Stimulated activated CD4-positive, alpha-beta T cell treated with anti-CD3 and anti-CD28 coated beads, Interleukin-12 subunit alpha, Interleukin-12 subunit beta, amount 100 ng/mL, for 48 hours (primary cell): ENCODE results near the gene UBE2H.
"Not testable (repeated sequence)": the region's sequence is repeated elsewhere in the genome, so short reads cannot be mapped to it uniquely, and the experiment has no call there.

Source experiments
- DNase-seq, 3 donors: peaks; one replicate each; pipeline ENCODE4 v3.0.0-alpha.2; 2020; ENCODE audit warnings: low read depth in 2 of 3, low spot score in 1 of 3

The UBE2H gene

DNA sequence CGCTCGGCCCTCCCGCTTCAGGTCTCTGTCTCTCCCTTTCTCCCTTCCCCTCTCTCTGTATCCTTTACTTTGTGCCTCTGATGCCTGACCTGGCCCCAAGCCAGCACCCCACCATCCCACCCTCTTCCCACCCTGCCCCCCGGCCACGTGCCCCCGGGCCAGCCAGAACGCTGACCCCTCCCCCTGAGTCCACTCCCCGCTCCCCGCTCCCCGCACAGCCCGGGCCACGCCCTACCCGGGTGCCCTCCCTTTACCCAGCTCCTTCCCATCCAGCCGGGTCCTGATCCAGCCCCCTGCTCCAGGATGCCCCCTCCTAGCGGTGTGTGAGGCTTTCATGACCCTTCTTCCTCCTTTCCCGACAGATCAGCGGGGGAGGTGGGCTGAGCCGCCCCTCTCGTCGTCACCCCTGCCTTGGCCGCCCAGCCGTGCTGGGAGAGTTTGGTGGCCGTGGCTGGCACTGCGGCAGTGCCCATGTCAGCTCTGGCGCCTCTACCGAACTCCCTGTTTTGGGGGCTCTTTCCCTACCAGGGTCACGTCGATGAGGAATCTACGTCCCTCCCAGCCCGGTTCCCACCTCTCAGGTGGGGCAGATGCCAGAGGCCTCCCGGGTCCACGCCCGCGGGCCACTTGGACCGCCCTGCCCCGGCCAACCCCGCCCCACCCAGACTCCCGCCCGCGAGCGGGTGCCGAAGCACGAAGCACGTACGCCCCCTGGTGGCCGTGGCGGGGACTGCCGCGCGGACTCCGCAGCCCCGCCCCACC is 127.4 kb downstream of the UBE2H start:
- DNase-seq = peak; percentile 73 to 95 (median 89)

DNA sequence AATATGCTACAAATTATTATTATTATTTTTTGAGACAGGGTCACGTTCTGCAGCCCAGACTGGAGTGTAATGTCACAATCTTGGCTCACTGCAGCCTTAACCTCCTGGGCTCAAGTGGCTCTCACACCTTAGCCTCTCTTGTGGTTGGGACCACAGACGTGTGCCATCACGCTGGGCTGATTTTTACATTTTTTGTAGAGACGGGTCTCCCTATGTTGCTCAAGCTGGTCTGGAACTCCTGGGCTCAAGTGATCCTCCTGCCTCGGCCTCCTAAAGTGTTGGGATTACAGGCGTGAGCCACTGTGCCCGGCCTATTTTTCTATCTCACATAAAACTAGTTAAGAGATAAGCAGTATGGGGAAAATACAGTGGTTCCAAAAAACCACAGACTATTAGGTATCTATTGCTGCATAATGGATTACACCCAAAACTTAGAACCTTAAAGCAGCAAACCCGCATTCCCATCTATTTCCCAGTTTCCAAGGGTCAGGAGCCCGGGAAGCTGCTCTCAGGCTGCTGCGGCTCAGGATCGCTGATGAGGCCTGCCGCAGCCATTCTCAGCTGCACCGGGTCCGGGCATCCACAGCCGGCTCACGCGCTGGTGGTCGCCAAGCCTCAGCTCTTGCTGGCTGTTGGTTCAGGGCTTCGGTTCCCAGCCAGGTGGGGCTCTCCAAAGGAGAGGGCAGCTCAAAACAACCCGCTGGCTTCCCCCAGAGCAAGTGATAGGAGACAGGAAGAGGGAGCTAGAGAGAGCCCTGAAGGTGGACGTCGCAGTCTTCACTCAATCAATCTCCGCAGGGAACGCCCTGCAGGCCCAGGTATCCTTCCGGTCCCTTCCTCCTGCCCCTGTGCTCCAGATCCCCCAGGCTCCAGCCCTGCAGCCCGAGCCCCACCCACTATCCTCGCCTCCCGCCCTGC is 128.2 kb downstream of the UBE2H start:
- DNase-seq = peak in 2 of 3 donors; percentile 15 to 27

- not testable (repeated sequence) for DNase-seq
These were observed 129.6 kb downstream of the UBE2H start for GRCh38 chr7:129823143-129823542.

GRCh38 chr7:129821476-129821875 is 131.3 kb downstream of the UBE2H start:
- DNase-seq = no peak

- DNase-seq = no peak
These were observed 136.0 kb downstream of the UBE2H start for GRCh38 chr7:129816742-129817141.

DNA sequence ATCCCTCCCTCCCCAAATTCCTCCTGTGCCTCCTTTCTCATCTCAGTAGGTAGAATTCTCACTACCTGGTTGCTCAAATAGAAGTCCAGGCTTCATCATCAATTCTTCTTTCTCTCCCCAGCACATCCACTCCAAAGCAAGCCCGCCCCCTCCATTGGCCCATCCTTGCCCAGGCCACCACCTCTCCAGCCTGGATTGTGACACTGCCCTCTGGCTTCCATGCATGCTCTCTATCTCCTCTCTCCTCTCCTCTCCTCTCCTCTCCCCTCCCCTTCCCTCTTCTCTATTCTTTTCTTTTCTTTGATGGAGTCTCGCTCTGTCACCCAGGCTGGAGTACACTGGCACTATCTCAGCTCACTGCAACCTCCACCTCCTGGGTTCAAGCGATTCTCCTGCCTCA is 144.9 kb downstream of the UBE2H start:
- DNase-seq = no peak

DNA sequence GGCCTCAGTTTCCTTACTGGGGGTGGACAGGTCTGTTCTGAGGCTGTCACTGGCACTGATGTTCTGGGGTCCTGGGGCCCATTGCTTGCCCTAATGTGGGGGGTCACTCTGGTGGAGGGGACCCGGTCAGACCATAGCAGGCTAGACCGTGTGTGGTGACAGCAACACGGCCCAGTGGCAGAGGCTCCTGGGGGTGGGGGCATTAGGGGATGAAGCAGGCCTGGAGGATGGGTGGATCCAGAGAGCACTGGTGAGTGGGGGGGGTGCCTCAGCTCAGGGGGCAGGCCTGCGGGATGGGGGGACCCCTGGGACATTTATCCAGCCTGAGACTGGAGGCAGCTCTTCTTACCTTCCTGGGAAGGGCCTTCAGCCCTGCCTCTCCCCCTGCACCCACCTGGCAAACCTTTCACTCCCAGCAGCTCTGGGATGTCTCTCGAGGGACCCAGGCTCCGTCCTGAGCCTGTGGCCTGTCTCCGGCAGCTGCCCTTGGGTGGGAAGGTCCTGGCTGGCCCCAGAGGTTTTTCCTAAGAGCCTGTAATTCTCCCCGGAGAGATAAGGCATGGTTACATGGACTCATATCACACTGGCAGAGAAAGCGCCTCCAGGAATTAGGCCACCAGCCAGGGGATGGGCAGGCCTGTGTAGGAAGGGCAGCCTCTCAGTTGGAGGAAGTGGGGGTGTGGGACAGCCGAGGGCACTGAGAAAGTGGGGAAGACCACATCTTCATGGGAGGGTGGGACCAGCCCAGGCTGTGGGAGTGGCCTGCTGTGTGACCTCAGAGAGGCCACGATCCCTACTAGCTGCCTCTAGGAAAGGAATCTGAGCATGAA is 147.7 kb downstream of the UBE2H start:
- DNase-seq = no peak

- no peak for DNase-seq
These were observed 148.5 kb downstream of the UBE2H start for GRCh38 chr7:129804111-129804889.

GRCh38 chr7:129803546-129804081 is 149.1 kb downstream of the UBE2H start:
- no peak for DNase-seq

DNA sequence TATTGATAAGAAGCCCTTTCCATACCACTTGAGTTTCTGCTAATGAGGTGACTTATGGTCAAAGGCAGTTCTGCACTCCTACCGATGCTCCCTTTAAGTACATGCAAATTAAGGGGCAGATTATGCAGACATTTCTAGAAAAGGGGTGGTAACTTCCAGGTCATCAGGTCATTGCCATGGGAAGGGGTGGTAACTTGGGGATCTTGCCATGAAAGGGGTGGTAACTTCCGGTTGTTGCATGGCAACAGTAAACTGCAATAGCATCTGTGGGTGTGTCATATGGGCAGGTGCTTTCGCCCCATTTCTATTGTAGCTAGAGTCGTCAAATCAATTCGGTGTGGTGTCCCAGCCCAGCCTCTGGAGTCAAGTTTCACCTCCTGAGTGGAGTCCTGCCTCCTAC is 150.9 kb downstream of the UBE2H start:
- no peak for DNase-seq

GRCh38 chr7:129800901-129801300 is 151.9 kb downstream of the UBE2H start:
- DNase-seq = no peak

DNA sequence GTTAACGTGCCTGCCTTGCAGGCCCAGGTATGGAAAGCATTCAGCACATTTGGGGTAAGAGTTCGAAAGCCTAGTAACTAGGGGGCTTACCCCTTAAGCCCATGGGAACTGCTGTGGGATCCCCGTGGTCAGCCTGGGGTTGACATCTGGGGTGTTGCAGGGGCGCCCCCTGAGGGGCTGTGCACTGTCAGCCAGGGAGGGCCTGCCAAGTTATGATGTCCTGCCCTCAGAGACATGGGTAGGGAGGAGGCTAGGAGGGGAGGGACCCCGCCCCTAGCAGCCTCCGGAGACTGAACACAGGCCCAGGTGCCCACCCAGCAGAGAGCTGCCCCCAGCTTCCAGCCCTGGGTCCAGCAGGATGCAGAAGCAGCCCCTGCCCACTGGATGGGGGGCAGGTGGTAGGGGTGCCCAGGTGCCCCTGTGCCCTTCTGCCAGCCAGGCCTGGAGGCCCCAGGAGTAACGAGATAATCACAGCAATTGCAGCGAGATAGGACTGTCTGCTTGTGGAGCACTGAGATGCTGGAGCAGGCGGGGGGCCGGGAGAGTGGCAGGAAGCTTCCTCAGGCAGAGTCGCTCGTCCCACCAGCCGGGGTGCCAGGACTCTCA is 153.3 kb downstream of the UBE2H start:
- DNase-seq = no peak

DNA sequence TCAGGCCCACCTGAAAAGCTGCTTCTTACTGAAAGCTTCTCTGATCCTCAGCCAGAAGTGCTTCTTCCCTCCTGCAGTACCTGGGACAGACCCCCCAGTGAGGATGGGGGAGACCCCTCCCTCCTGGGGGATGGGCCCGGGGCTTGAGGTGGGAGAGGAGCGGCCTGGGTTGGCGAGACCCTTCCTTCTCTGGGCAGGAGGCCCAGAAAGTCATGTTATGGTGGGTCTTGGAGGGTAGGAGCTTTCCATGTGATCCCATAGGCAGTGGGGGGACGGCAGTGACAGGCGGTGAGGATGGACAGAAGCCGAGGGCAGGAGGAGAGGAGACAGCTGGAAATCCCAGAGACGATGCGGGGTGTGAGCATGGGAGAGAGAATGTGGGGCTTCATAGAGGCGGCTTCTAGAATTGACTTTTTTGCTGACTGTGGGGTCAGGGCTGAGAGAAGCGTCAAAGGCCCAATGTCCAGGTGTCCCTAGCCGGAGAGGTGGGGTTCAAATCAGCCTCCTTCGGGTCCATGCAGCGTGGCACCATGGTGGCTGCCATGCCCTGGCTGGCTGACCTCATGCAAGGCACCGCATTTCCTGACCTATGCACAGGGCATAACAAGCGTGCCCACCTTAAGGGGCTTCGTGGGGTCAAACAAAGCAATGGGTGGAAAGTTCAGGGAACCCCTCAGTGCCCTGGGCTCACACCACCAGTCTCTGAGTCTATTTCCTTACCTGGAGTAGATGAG is 154.0 kb downstream of the UBE2H start:
- DNase-seq = no peak

DNA sequence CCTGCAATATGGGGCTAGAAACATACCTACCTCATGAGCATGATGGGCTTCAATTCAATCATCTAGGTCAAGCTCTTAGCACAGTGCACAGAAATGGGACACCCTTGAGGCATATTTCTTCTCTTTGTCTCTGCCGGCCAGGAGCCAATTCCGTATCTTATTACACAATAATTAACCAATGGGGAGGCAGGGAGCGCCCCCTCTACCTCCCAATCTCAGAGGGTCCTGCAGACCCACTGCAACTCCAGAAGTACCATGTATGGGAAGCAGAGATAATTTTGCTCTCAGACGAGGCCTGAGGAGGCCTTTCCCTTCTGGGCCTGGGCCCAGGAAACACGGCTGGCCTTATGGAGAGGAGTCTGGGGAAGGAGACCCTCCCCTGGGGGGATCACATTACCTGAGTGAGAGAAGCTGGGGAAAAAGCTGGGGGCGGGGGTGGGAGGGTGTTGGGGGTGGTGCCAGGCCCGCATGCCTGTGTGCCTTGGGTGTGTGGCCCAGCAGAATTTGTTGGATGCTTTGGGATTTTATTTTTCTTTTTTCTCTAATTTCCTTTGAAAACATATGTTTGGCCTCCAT is 155.5 kb downstream of the UBE2H start:
- no peak for DNase-seq

- no peak for DNase-seq
These were observed 156.5 kb downstream of the UBE2H start for GRCh38 chr7:129796186-129796775.

GRCh38 chr7:129794461-129794860 is 158.3 kb downstream of the UBE2H start:
- not testable (repeated sequence) for DNase-seq

GRCh38 chr7:129793506-129794310 is 159.1 kb downstream of the UBE2H start:
- no peak for DNase-seq

- no peak for DNase-seq
These were observed 160.0 kb downstream of the UBE2H start for GRCh38 chr7:129792721-129793120.
